CD14-positive monocyte (primary cell): ENCODE measurements around the gene TASOR2. TPM values are rescaled to one million over a fixed set of nuclear protein-coding genes. Genes with fewer than 3 reads are reported as not detected.

Experiments
- DNase-seq, 3 donors: peaks; one replicate each; pipeline ENCODE4 v3.0.0-alpha.2; 2011 to 2022
- H2AFZ ChIP-seq: 2 replicates; pipeline ENCODE4 v1.6.0; 2012; ENCODE audit warnings: mild to moderate bottlenecking, low read depth, low read length, inconsistent platforms; ENCODE audit not compliant: insufficient read depth, poor library complexity, severe bottlenecking
- H3K27ac ChIP-seq, 2 donors: 1 replicate in 1 of 2; 2 replicates in 1 of 2; pipeline ENCODE4 v1.5.1; 2012 to 2013; ENCODE audit warnings: low read length in 2 of 2, control low read depth in 1 of 2, inconsistent platforms in 1 of 2, low read depth in 1 of 2, mild to moderate bottlenecking in 1 of 2
- H3K27me3 ChIP-seq, 2 donors: one replicate each; pipeline versions ENCODE4 v1.6.0 to v1.6.1; 2011 to 2013; ENCODE audit warnings: low read length in 2 of 2; ENCODE audit not compliant: control insufficient read depth in 2 of 2, insufficient read depth in 2 of 2
- H3K36me3 ChIP-seq, 2 donors: replicated peaks in 1 of 2; 1 replicate in 1 of 2; 2 replicates in 1 of 2; pipeline versions ENCODE4 v1.5.1 to v1.6.1; 2012 to 2013; ENCODE audit warnings: low read length in 2 of 2, control low read depth in 1 of 2, inconsistent platforms in 1 of 2, mild to moderate bottlenecking in 1 of 2; ENCODE audit not compliant: insufficient read depth in 2 of 2, control insufficient read depth in 1 of 2
- H3K4me1 ChIP-seq, 2 donors: 1 replicate in 1 of 2; 2 replicates in 1 of 2; pipeline versions ENCODE4 v1.5.1 to v1.6.1; 2012 to 2013; ENCODE audit warnings: low read length in 2 of 2, control low read depth in 1 of 2, inconsistent platforms in 1 of 2, mild to moderate bottlenecking in 1 of 2, moderate library complexity in 1 of 2; ENCODE audit not compliant: insufficient read depth in 2 of 2, control insufficient read depth in 1 of 2
- H3K4me2 ChIP-seq: replicated peaks from 2 replicates; pipeline ENCODE3; 2012; ENCODE audit warnings: low read length, moderate library complexity, mild to moderate bottlenecking; ENCODE audit not compliant: poor library complexity, severe bottlenecking; ENCODE audit errors: extremely low read depth
- H3K4me3 ChIP-seq, 3 experiments: fragments of 200-600 bp in 1 of 3; sonication (generic) in 1 of 3; replicated peaks in 1 of 3; 1 replicate in 2 of 3; 2 replicates in 1 of 3; pipeline ENCODE4 v1.5.1; 2011 to 2013; ENCODE audit warnings: low read length in 3 of 3, mild to moderate bottlenecking in 3 of 3, control low read depth in 2 of 3, low read depth in 2 of 3, inconsistent platforms in 1 of 3, moderate library complexity in 1 of 3
- H3K79me2 ChIP-seq: 2 replicates; pipeline ENCODE4 v1.6.0; 2012; ENCODE audit warnings: mild to moderate bottlenecking, control low read depth, inconsistent platforms, low read length, moderate library complexity; ENCODE audit not compliant: insufficient read depth
- H3K9ac ChIP-seq: 2 replicates; pipeline ENCODE4 v1.6.0; 2017; ENCODE audit warnings: low read length, mild to moderate bottlenecking; ENCODE audit not compliant: insufficient read depth, poor library complexity, severe bottlenecking
- H3K9me3 ChIP-seq, 2 donors: replicated peaks in 1 of 2; 1 replicate in 1 of 2; 2 replicates in 1 of 2; pipeline versions ENCODE4 v1.5.1 to v1.6.1; 2012 to 2013; ENCODE audit warnings: low read length in 2 of 2, control low read depth in 1 of 2; ENCODE audit not compliant: control insufficient read depth in 1 of 2, insufficient read depth in 1 of 2
- H4K20me1 ChIP-seq: 2 replicates; pipeline ENCODE4 v1.6.0; 2012; ENCODE audit warnings: mild to moderate bottlenecking, low read length, control low read depth, moderate library complexity; ENCODE audit not compliant: insufficient read depth
- H3K27ac Mint-ChIP-seq, 7 donors: one replicate each; pipeline ENCODE4 v1.8.0; 2020; ENCODE audit warnings: mild to moderate bottlenecking in 7 of 7, mixed read lengths in 7 of 7, moderate library complexity in 6 of 7, inconsistent platforms in 2 of 7
- H3K27me3 Mint-ChIP-seq, 3 donors: one replicate each; pipeline ENCODE4 v1.8.0; 2021 to 2022; ENCODE audit warnings: low read depth in 3 of 3, mild to moderate bottlenecking in 3 of 3, mixed read lengths in 3 of 3, moderate library complexity in 3 of 3, inconsistent platforms in 1 of 3
- H3K36me3 Mint-ChIP-seq, 2 donors: one replicate each; pipeline ENCODE4 v1.8.0; 2020; ENCODE audit warnings: mixed read lengths in 2 of 2, inconsistent platforms in 1 of 2, mild to moderate bottlenecking in 1 of 2
- H3K4me1 Mint-ChIP-seq: one replicate; pipeline ENCODE4 v1.8.0; 2020; ENCODE audit warnings: mild to moderate bottlenecking, mixed read lengths
- H3K4me3 Mint-ChIP-seq, 2 donors: one replicate each; pipeline ENCODE4 v1.8.0; 2020; ENCODE audit warnings: mild to moderate bottlenecking in 2 of 2, mixed read lengths in 2 of 2, moderate library complexity in 1 of 2
- H3K9me3 Mint-ChIP-seq, 7 donors: one replicate each; pipeline ENCODE4 v1.8.0; 2020 to 2022; ENCODE audit warnings: mixed read lengths in 7 of 7, mild to moderate bottlenecking in 6 of 7, moderate library complexity in 6 of 7, inconsistent platforms in 2 of 7
- WGBS: methylation state at CpG from one replicate; pipeline ENCODE4 v1.1.5; 2013; ENCODE audit warnings: missing lambda C conversion rate; ENCODE audit not compliant: insufficient coverage; 5-methylcytosine and 5-hydroxymethylcytosine counted together
- intact Hi-C, 2 donors: fragments of 100-400 bp; cut with micrococcal nuclease; formaldehyde crosslinking; loops; one replicate each; pipeline versions ENCODE4 v1.15.0 to v1.15.1; 2023
- polyA plus RNA-seq, 3 donors: library from polyadenylated mRNA; depleted of rRNA in 1 of 3; unstranded in 2 of 3; stranded (reverse) in 1 of 3; fragments of 300-500 nt in 2 of 3; fragments of >200 nt in 1 of 3; fragmentation: Illumina TruSeq in 2 of 3; gene quantifications; 1 replicate in 2 of 3; 2 replicates in 1 of 3; pipeline ENCODE4 v1.2.3, GENCODE V29; 2012 to 2021
- TF ChIP-seq, protein P1 (sequence below): fragments of 200-600 bp; IDR thresholded peaks from one replicate; pipeline ENCODE4 v1.8.0; 2022; ENCODE audit warnings: antibody characterized with exemption, mild to moderate bottlenecking

TASOR2 gene
- polyA plus RNA-seq, 3 donors: 3.2 to 12.3 (median 9.5) TPM

DNA sequence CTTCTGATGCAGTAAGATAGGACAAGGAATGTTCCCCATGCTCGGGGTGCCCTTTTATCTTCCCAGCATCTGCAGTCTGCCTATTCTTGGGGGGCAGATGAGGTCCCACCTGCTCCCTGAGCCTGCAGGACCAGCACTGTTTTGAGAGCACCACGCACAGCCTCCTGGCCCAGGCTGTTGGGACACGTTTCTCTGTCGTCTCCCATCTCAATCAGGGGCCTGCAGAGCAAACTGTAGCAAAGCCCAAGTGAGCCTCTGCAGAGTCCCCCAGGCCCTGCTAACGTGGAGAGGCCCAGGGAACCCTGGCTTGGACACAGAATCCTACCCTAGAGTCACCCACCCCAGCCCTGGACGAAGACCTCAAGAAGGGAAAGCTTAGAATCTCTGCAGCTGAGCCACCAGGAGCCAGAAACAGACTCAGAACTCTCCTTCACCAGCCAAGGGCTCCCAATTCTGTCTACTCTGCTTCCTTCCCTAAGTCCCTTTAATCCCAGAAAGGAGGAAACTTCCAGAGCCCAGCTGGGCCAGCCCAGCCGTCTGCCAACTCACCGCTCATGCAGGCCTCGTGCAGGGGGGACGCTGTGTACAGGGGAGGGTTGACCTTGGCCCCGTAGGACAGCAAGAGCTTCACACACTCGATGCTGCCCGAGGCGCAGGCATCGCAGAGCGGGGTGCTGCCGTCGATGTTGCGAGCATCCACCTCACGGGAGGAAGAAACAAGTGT, 33.8 kb upstream of the TASOR2 start:
- Mint-ChIP-seq H3K36me3 (peaks cover 58 to 83% of the 10 kb centered on the region in 2 donors), H3K4me1 (no peaks in the 10 kb centered on the region), H3K4me3 (no peak overlapping the region), H3K9me3 (peaks cover 0 to 3% (median 0%) of the 10 kb centered on the region in 7 donors), H3K27me3 (peaks cover 0 to 2% (median 1%) of the 10 kb centered on the region in 3 donors), H3K27ac (no peak overlapping the region)
- Histone ChIP-seq H3K4me3 (no peak overlapping the region), H2AFZ (no peak overlapping the region), H3K4me2 (no peak overlapping the region), H3K4me1 (no peaks in the 10 kb centered on the region), H3K27ac (no peak overlapping the region), H3K36me3 (peaks cover 51 to 83% of the 10 kb centered on the region in 2 donors), H4K20me1 (peaks cover 7% of the 10 kb centered on the region), H3K27me3 (no peaks in the 10 kb centered on the region), H3K9ac (no peak overlapping the region), H3K79me2 (no peaks in the 10 kb centered on the region), H3K9me3 (no peaks in the 10 kb centered on the region)
- no peak for DNase-seq
- TF ChIP-seq, protein P1, sequence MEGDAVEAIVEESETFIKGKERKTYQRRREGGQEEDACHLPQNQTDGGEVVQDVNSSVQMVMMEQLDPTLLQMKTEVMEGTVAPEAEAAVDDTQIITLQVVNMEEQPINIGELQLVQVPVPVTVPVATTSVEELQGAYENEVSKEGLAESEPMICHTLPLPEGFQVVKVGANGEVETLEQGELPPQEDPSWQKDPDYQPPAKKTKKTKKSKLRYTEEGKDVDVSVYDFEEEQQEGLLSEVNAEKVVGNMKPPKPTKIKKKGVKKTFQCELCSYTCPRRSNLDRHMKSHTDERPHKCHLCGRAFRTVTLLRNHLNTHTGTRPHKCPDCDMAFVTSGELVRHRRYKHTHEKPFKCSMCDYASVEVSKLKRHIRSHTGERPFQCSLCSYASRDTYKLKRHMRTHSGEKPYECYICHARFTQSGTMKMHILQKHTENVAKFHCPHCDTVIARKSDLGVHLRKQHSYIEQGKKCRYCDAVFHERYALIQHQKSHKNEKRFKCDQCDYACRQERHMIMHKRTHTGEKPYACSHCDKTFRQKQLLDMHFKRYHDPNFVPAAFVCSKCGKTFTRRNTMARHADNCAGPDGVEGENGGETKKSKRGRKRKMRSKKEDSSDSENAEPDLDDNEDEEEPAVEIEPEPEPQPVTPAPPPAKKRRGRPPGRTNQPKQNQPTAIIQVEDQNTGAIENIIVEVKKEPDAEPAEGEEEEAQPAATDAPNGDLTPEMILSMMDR: no peak
- intact Hi-C loops: no loop called here
- 97% methylated on average over 20 of the region's 20 CpGs for WGBS

DNA sequence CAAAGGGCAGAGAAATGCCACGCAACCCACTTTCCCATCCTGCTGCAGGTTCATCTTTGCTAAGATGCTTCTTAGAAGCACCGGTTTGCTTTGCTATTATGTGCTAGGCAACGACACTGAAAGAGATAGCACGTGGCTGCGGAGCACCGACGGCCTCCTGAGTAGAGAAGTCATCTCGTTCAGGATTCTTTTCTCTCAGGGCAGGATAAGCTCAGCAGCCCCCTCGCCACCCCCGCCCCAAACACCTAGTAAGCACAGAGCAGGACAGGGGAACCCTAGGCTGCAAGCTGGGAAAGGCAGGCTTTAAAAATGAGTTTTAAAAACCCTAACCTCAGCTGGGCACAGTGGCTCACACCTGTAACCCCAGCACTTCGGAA, 33.3 kb upstream of the TASOR2 start:
- H3K36me3 Mint-ChIP-seq: peaks cover 53 to 80% of the 10 kb centered on the region in 2 donors
- no peak overlapping the region for H3K4me2 ChIP-seq
- 100% methylated on average over 5 of the region's 11 CpGs for WGBS
- peaks cover 45 to 79% of the 10 kb centered on the region in 2 donors for H3K36me3 ChIP-seq
- H3K4me1 ChIP-seq: no peaks in the 10 kb centered on the region
- H3K9me3 ChIP-seq: no peaks in the 10 kb centered on the region
- intact Hi-C loops: no loop called here
- DNase-seq: no peak
- no peaks in the 10 kb centered on the region for H3K27me3 ChIP-seq
- H3K27ac Mint-ChIP-seq: no peak overlapping the region
- TF ChIP-seq, protein P1: no peak
- H3K27me3 Mint-ChIP-seq: peaks cover 0 to 2% (median 1%) of the 10 kb centered on the region in 3 donors
- H3K27ac ChIP-seq: no peak overlapping the region
- peaks cover 7% of the 10 kb centered on the region for H4K20me1 ChIP-seq
- H3K4me3 ChIP-seq: no peak overlapping the region
- H3K9ac ChIP-seq: no peak overlapping the region
- no peaks in the 10 kb centered on the region for H3K4me1 Mint-ChIP-seq
- peaks cover 0 to 3% (median 0%) of the 10 kb centered on the region in 7 donors for H3K9me3 Mint-ChIP-seq
- H3K79me2 ChIP-seq: peaks cover under 1% of the 10 kb centered on the region
- no peak overlapping the region for H3K4me3 Mint-ChIP-seq
- no peak overlapping the region for H2AFZ ChIP-seq
